WTC11 (cell line): ENCODE measurements around the gene SGCA. TPM values are rescaled to one million over a fixed set of nuclear protein-coding genes. Genes with fewer than 3 reads are reported as not detected.

Experiments used
- ATAC-seq: fragments of 200-7000 bp; cut with Tn5 transposase; 2 replicates; pipeline ENCODE4 v1.10.0; 2021; ENCODE audit warnings: mild to moderate bottlenecking, moderate library complexity
- CTCF ChIA-PET: fragments of 300-600 bp; sonication (Branson Sonifier 250); formaldehyde crosslinking; loops from one replicate; lab custom pipeline; 2021; ENCODE audit warnings: antibody characterized with exemption; lab: Charles Lee
- POLR2A ChIA-PET: fragments of 350-600 bp; sonication (Branson Sonifier 250); formaldehyde crosslinking; loops from one replicate; lab custom pipeline; 2021; ENCODE audit warnings: antibody characterized with exemption; lab: Charles Lee
- DNase-seq: peaks from one replicate; pipeline ENCODE4 v3.0.0; 2021; ENCODE audit warnings: low spot score
- H3K27ac Mint-ChIP-seq: 2 replicates; pipeline ENCODE4 v1.8.0; 2021; ENCODE audit warnings: mixed read lengths
- H3K27me3 Mint-ChIP-seq: 2 replicates; pipeline ENCODE4 v1.8.0; 2021; ENCODE audit warnings: low read depth, mild to moderate bottlenecking, moderate library complexity, mixed read lengths
- H3K36me3 Mint-ChIP-seq: 2 replicates; pipeline ENCODE4 v1.8.0; 2021; ENCODE audit warnings: mixed read lengths
- H3K4me1 Mint-ChIP-seq: 2 replicates; pipeline ENCODE4 v1.8.0; 2022; ENCODE audit warnings: mixed read lengths
- H3K4me3 Mint-ChIP-seq: 2 replicates; pipeline ENCODE4 v1.8.0; 2021; ENCODE audit warnings: mild to moderate bottlenecking, moderate library complexity, mixed read lengths
- H3K9me3 Mint-ChIP-seq: 2 replicates; pipeline ENCODE4 v1.8.0; 2021; ENCODE audit warnings: mixed read lengths
- ATF3 ChIP-seq: sonication (generic); formaldehyde crosslinking; conservative IDR thresholded peaks from 2 replicates; pipeline ENCODE4 v1.8.1; 2022; ENCODE audit warnings: mild to moderate bottlenecking, missing genetic modification reagents
- E2F5 ChIP-seq: sonication (generic); formaldehyde crosslinking; IDR thresholded peaks from 2 replicates; pipeline ENCODE4 v1.8.1; 2022; ENCODE audit warnings: mild to moderate bottlenecking, moderate library complexity, missing genetic modification reagents
- FOXK1 ChIP-seq: sonication (generic); formaldehyde crosslinking; IDR thresholded peaks from 2 replicates; pipeline ENCODE4 v1.8.0; 2022; ENCODE audit warnings: mild to moderate bottlenecking, moderate library complexity, missing genetic modification reagents
- FOXP1 ChIP-seq: sonication (generic); formaldehyde crosslinking; IDR thresholded peaks from 2 replicates; pipeline ENCODE4 v1.8.0; 2022; ENCODE audit warnings: missing genetic modification reagents, mild to moderate bottlenecking, moderate library complexity, borderline replicate concordance
- GTF2I ChIP-seq: fragments of 250-450 bp; sonication (Bioruptor Pico); conservative IDR thresholded peaks from 2 replicates; pipeline ENCODE4 v1.4.0; 2021; ENCODE audit warnings: mild to moderate bottlenecking
- IRF1 ChIP-seq: sonication (generic); formaldehyde crosslinking; IDR thresholded peaks from 2 replicates; pipeline ENCODE4 v1.8.0; 2023; ENCODE audit warnings: missing genetic modification reagents
- JUN ChIP-seq: sonication (generic); formaldehyde crosslinking; IDR thresholded peaks from 2 replicates; pipeline ENCODE4 v1.8.0; 2023; ENCODE audit warnings: mild to moderate bottlenecking, missing genetic modification reagents
- MYBL2 ChIP-seq: sonication (generic); formaldehyde crosslinking; IDR thresholded peaks from 2 replicates; pipeline ENCODE4 v1.8.1; 2023; ENCODE audit warnings: mild to moderate bottlenecking, moderate library complexity, missing genetic modification reagents
- PRDM15 ChIP-seq: sonication (generic); formaldehyde crosslinking; IDR thresholded peaks from 2 replicates; pipeline ENCODE4 v1.8.0; 2022; ENCODE audit warnings: missing genetic modification reagents
- SMAD4 ChIP-seq: sonication (generic); formaldehyde crosslinking; IDR thresholded peaks from 2 replicates; pipeline ENCODE4 v1.8.0; 2022; ENCODE audit warnings: mild to moderate bottlenecking, missing genetic modification reagents
- SOX15 ChIP-seq: fragments of 250-450 bp; sonication (Bioruptor Pico); IDR thresholded peaks from 2 replicates; pipeline ENCODE4 v1.9.0; 2021; ENCODE audit warnings: mild to moderate bottlenecking
- STAT6 ChIP-seq: sonication (generic); formaldehyde crosslinking; conservative IDR thresholded peaks from 2 replicates; pipeline ENCODE4 v1.8.1; 2023; ENCODE audit warnings: mild to moderate bottlenecking, low read depth, missing genetic modification reagents, moderate library complexity
- ZNF121 ChIP-seq: sonication (generic); formaldehyde crosslinking; IDR thresholded peaks from 2 replicates; pipeline ENCODE4 v1.8.0; 2023; ENCODE audit warnings: missing genetic modification reagents
- ZNF232 ChIP-seq: sonication (generic); formaldehyde crosslinking; IDR thresholded peaks from 2 replicates; pipeline ENCODE4 v1.8.0; 2022; ENCODE audit warnings: mild to moderate bottlenecking, missing genetic modification reagents
- ZNF281 ChIP-seq: sonication (generic); formaldehyde crosslinking; IDR thresholded peaks from 2 replicates; pipeline ENCODE4 v1.8.0; 2023; ENCODE audit warnings: mild to moderate bottlenecking, missing genetic modification reagents
- ZNF423 ChIP-seq: fragments of 250-450 bp; sonication (Bioruptor Pico); IDR thresholded peaks from 2 replicates; pipeline ENCODE4 v2.1.2; 2022; ENCODE audit warnings: mild to moderate bottlenecking, moderate library complexity
- ZSCAN18 ChIP-seq: fragments of 250-450 bp; sonication (Bioruptor Pico); IDR thresholded peaks from 2 replicates; pipeline ENCODE4 v2.1.2; 2022; ENCODE audit warnings: mild to moderate bottlenecking, moderate library complexity
- total RNA-seq: library from RNA; stranded (reverse); gene quantifications from 3 replicates; pipeline ENCODE4 v1.2.3, GENCODE V29; 2021

Gene SGCA
- total RNA-seq, 1 experiment from 2014 or later, result 1.0 TPM

GRCh38 chr17:50151937-50152547 is 13.8 kb upstream of the SGCA start (continued):
- peak; percentile 71; the same call in 1 of the 2 replicates for TF ChIP-seq PRDM15 (CRISPR knock-in tag)
- TF ChIP-seq ZNF121, result peak; percentile 99
- no peak for TF ChIP-seq SMAD4 (CRISPR knock-in tag)
- no peak for TF ChIP-seq MYBL2 (CRISPR knock-in tag)
- no peak for TF ChIP-seq JUN
- TF ChIP-seq ZNF281 (CRISPR knock-in tag), result peak; percentile 88
- TF ChIP-seq FOXP1, result 0 out of 2 replicates have a peak, but pooled peaks have one; percentile 15
- no peak for TF ChIP-seq ZNF232 (CRISPR knock-in tag)
- TF ChIP-seq FOXK1, result peak; percentile 66; the same call in 1 of the 2 replicates
- 0 out of 2 replicates have a peak, but pooled peaks have one; percentile 2 for TF ChIP-seq ZNF423

- no peaks in the 10 kb centered on the region for H3K9me3 Mint-ChIP-seq
- ChIA-PET CTCF (interaction anchor here (0.9 to 6.2 kb wide), 18 partner anchors 9 to 245 kb away, joined by 3 to 52 read pairs (median 10); partner anchors contain the start of genes LRRC59, PDK2, SAMD14 and SGCA), POLR2A (interaction anchor here (1.9 kb wide), 1 partner anchor 9 kb away, joined by 22 read pairs; no protein-coding TSS in a partner anchor)
- H3K27ac Mint-ChIP-seq, result no peak overlapping the region
- DNase-seq (no peak), ATAC-seq (no peak)
- no peaks in the 10 kb centered on the region for H3K36me3 Mint-ChIP-seq
- TF ChIP-seq E2F5 (CRISPR knock-in tag) (no peak), SOX15 (CRISPR knock-in tag) (no peak), ZNF423 (no peak), ZSCAN18 (CRISPR knock-in tag) (no peak), STAT6 (CRISPR knock-in tag) (no peak), ATF3 (no peak), IRF1 (no peak), MYBL2 (CRISPR knock-in tag) (no peak), GTF2I (no peak), ZNF121 (no peak), SMAD4 (CRISPR knock-in tag) (no peak)
- H3K27me3 Mint-ChIP-seq, result peaks cover 17% of the 10 kb centered on the region
- H3K4me1 Mint-ChIP-seq, result peaks cover 25% of the 10 kb centered on the region
- peak overlapping the region; percentile 75 for H3K4me3 Mint-ChIP-seq
Measured at GRCh38 chr17:50152736-50153135, 13.1 kb upstream of the SGCA start.
